ENCODE results near the gene DRC1.

DRC1 gene

DNA sequence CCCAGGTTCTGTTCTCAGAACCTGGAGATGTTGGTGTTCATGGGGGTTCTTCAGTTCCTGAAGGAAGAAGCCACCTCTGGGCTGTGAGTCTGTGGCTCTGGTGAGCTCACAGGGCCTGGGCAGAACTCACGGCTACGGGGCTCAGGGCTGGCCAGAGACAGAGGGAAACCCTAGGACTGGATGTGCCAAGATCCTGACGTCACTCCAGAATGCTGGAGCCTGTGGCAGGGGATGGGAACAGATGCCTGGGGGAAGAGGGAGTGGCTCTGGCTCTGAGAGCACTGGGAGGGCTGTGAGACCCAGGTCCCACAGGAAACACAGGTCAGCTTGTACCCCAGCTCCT lies 76.2 kb downstream of the DRC1 start, which contains the start of gene OTOF:
TSS of gene OTOF (minus strand) at position 214 of the 343 bp plus-strand sequence.
- DNase-seq (ENCODE audit: low spot score) = no peak

DNA sequence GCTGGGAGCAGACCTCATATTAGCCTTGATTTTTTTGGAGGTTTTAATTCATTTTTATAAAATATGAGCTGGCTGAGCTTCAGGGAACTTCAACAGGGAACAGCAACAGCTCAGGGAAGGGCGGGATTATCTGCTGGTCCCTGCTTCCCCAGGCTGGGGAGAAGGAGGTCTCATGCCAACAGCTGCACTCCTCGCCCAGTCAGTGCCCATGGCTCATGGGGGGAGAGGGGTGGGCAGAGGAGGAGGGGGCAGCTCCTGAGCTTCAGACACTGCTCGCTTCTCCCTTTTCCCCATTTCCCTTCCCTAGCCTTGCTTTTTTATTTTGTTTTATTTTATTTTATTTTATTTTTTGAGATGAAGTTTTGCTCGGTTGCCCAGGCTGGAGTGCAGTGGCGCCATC lies 76.6 kb downstream of the DRC1 start:
- no peak for DNase-seq (ENCODE audit: low spot score)

DNA sequence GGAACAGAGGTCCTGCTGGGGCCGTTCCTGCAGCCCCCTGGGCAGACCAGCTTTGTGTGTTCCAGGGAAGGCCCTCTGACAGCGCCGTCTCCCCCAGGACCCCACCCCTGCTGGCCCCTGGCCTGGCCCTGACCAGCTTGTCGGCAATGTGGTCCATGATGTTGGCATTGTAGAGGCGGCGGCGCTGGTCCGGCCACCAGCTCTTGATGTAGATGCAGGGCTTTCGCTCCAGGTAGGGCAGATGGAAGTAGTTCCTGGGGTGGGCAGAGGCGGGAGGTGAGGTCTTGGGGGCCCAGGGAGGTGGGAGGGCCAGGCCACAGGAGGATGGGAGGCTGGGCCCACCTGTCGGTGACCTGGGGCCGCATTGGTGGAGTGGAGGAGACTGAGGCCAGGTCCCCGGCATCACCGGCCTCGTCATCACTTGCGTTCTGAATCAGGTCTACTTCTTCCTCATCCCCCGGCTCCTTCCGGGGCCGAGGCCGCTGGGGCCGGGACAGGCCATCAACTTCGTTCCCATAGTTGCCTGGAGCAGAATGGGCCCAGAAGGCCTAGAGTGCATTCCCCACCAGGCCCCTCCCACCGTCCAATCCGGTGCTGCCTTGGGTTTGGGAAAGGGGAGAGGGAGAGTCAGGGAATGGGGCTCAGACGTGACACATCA lies 77.5 kb downstream of the DRC1 start:
- DNase-seq (ENCODE audit: low spot score) = no peak

- no peak for DNase-seq (ENCODE audit: low spot score)
Observed at GRCh38 chr2:26479789-26480565, 78.3 kb downstream of the DRC1 start.

GRCh38 chr2:26480566-26481423 lies 79.1 kb downstream of the DRC1 start:
- DNase-seq (ENCODE audit: low spot score) = no peak

DNA sequence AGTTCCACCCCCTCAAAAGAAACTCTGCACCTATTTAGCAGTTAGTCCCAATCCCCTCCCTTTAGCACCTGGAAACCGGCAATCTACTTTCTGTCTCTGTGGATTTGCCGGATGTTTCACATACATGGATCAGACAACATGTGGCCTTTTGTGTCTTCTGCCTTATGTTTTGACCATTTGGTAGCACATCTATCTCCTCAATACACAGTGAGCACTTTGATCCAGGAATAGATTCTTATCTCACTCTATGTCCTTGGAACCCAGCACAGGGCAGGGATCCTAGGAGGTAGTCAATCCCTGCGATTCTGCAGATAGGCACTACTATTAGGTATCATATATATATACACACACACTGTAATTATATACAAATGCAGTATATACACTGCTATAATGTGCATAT lies 80.0 kb downstream of the DRC1 start:
- no peak for DNase-seq (ENCODE audit: low spot score)

DNA sequence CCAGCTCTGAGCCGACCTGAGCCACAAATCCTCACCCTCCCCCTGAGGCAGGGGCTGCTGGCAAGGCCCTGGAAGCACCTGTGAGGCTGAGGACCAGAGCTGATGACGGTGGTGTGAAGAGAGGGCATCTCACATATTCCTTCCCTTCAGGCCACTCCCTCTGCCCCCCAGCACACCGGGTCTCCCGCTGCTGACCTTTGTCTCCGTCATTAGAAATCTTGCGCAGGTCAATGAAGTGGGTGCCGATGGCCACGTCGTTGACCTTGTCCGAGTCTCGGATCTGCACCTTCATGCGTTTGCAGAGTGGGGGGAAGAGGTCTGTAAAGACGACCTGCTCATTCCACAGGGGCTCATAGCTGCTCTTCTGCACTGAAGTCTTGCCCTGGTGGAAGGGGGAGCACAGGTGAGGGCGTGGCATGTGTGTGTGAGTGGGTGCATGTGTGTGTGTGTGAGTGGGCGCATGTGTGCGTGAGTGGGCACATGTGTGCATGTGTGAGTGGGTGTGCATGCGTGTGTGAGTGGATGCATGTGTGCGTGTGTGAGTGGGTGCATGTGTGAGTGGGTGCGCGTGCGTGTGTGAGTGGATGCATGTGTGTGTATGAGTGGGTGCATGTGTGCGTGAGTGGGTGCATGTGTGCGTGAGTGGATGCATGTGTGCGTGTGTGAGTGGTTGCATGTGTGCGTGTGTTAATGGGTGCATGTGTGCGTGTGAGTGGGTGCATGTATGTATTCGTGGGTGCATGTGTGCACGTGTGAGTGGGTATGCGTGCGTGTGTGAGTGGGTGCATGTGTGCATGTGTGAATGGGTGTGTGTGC lies 80.7 kb downstream of the DRC1 start:
- no peak for DNase-seq (ENCODE audit: low spot score)

GRCh38 chr2:26483027-26483326 lies 81.3 kb downstream of the DRC1 start:
- no peak for DNase-seq (ENCODE audit: low spot score)

GRCh38 chr2:26483516-26483915 lies 81.8 kb downstream of the DRC1 start:
- DNase-seq (ENCODE audit: low spot score) = no peak

GRCh38 chr2:26483957-26484565 lies 82.3 kb downstream of the DRC1 start:
- DNase-seq (ENCODE audit: low spot score) = no peak

GRCh38 chr2:26484579-26484978 lies 82.9 kb downstream of the DRC1 start:
- no peak for DNase-seq (ENCODE audit: low spot score)

DNA sequence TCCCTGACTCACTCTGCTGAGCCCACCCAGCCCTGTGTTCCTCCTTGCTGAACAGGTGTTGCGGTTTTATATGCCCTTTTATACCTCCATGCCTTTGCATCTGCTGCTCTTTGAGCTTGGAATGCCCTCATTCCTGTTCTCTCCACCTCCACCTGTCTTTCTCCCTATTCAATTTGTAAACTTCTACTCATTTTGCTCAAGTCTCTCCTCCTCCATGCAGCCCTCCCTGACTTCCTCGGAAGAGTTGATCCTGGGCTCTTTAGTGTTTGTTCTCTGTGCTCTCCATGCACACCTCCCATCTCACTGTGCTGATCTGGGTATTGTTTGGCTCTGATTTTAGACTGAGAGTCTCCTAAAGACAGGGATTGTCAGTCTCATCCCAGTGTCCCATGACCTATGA lies 83.4 kb downstream of the DRC1 start:
- DNase-seq (ENCODE audit: low spot score) = no peak

DNA sequence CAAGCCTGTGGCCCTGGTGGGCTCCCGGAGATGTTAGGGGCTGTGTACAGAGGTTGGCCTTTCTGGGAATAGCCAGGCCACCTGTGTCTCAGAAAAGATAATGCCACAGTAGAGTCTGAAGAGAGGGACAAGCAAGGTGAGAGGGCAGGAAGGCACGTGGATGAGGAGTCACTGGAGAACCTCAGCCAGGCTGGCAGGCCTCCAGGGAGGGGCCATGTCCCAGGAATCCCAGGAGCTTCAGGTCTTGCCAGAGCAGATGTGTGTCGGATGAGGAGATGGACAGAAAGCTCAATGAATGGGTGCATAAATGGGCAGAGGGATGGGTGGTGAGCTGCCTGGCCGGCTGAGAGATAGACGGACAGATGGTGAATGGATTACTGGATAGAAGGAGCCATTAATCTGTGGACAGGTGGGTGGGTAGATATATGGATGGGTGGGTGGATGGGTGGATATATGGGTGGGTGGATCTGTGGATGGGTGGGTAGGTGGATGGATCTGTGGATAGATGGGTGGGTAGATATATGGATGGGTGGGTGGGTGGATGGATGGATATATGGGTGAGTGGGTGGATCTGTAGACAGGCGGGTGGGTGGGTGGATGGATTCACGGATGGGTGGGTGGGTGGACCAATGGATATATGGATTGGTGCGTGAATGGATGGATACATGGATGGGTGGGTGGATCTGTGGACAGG lies 84.2 kb downstream of the DRC1 start:
- no peak for DNase-seq (ENCODE audit: low spot score)

- DNase-seq (ENCODE audit: low spot score) = no peak
Observed at GRCh38 chr2:26486789-26487188, 85.1 kb downstream of the DRC1 start.

GRCh38 chr2:26487192-26487591 lies 85.5 kb downstream of the DRC1 start:
- DNase-seq (ENCODE audit: low spot score) = no peak

DNA sequence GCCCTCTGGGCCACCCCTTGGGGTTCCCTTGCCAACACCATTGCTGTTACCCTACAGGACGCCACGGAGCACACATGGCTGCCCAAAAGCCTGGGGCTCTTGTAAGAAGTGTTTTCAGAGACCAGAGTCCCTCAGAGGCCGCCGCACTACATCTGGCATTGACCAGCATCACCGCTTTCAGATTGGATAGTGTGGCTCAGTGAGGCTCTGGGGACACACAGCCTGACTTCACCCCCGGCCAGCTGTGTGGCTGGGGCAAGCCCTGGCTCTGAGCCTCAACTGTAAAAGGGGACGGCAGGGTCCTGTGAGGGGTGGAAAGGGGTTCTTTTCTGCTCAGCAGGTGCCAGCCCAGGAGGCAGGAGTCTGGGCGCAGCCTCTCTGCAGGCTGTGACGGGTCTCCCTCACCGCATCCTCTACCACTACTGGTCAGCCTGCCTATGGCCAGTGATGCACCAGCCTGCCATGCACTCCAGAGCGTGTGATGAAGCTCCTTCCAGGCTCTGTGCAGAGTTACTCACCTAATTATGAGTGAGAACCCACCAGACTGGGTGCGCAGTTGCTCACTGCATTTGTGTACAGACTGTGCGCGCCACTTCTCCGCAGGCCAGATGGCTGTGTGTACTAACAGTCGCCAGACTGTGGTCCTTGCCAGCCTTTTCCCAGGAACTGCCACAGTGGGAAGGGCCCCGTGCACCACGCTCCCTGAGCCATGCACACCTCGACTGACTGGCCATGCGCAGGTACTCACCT lies 86.9 kb downstream of the DRC1 start:
- no peak for DNase-seq (ENCODE audit: low spot score)

DNA sequence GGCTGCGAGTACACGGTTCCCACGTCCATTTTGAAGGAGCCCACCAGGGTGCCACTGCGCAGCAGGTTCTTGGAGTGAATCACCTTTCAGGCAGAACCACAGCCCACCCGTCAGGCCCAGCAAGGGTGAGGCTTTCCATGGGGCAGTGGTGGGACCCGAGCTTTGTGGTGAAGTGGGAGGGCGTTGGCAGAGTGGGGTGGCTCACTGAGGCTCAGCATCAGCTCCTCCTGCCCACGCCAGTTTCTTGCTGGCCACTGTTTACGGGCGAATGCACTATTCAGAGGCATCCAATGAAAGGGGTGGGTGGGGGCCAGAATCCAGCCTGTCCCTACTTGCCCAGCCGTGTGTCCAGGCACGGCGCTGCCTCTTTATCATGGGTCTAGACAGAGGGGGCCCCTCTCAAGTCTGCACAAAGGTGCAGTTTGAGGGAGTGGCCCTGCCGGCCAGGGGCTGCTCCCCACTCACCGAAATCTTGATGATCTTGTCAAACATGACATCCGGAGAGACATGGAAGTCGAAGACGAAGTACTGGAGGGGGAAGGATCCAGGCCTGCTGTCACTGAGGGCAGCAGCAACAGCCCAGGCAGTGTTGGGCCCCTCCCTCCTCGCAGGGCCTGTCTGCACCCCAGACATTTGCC lies 87.6 kb downstream of the DRC1 start:
- DNase-seq (ENCODE audit: low spot score) = no peak

DNA sequence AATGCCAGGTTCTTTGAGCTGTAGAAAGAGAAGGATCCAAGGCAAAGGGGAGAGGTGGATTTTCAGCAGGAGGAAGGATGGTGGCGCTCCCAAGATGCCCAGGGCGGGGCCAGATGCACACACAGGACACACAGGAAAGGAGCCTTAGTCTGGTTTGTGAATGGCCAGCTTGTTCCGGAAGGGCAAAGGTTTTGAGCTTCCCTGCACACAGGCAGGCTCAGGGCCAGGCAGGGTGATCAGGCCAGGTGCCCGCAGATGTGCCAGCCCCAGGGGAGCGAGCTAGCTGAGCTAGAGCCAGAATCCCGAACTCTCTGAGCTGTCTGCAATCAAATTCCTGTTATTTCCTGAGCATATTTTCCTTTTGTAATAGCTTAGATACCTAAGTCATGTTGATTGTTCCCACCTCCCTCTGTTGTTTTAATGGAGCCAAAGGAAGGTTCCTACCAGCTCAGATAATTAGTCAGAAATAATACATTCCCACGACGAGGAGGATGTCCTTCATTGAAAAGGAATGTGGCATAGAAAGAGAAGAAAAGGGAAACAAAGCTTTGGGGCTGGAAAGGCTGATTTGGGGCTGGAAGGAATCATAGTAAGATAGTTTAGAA lies 89.9 kb downstream of the DRC1 start:
- DNase-seq (ENCODE audit: low spot score) = no peak

GRCh38 chr2:26492749-26493515 lies 91.2 kb downstream of the DRC1 start:
- no peak for DNase-seq (ENCODE audit: low spot score)

All from hematopoietic multipotent progenitor cell treated with erythropoietin and hydrocortisone succinate and interleukin-3 and kit ligand, for 15 days (in vitro differentiated cells).